Bone marrow (tissue), 2 donors: ENCODE data around the gene HOXB4.

Source experiments
- DNase-seq, 2 donors: peaks; one replicate each; lab custom pipeline; 2025; lab: John Stamatoyannopoulos, UW

The HOXB4 gene

GRCh38 chr17:48601539-48602425, 23.6 kb upstream of the HOXB4 start:
- DNase-seq, result no peak

- DNase-seq, result no peak
Observed at GRCh38 chr17:48601207-48601538, 23.0 kb upstream of the HOXB4 start.

GRCh38 chr17:48600244-48601098, 22.3 kb upstream of the HOXB4 start:
- no peak for DNase-seq

- no peak for DNase-seq
Observed at GRCh38 chr17:48599354-48599753, 21.2 kb upstream of the HOXB4 start.

- no peak for DNase-seq
Observed at GRCh38 chr17:48598736-48599135, 20.6 kb upstream of the HOXB4 start.

GRCh38 chr17:48597778-48598631, 19.9 kb upstream of the HOXB4 start:
- peak in 1 of 2 donors; percentile 86 for DNase-seq

- DNase-seq, result peak in 1 of 2 donors; percentile 79
Observed at GRCh38 chr17:48597528-48597777, 19.3 kb upstream of the HOXB4 start.

GRCh38 chr17:48596735-48597527, 18.8 kb upstream of the HOXB4 start:
- no peak for DNase-seq

GRCh38 chr17:48596000-48596734, 18.0 kb upstream of the HOXB4 start:
- peak in 1 of 2 donors; percentile 56 for DNase-seq

- DNase-seq, result no peak
Observed at GRCh38 chr17:48595278-48595999, 17.3 kb upstream of the HOXB4 start.

GRCh38 chr17:48594538-48595277, 16.6 kb upstream of the HOXB4 start:
- DNase-seq, result no peak

GRCh38 chr17:48593840-48594537, 15.8 kb upstream of the HOXB4 start:
- peak; percentile 24 to 80 for DNase-seq

GRCh38 chr17:48593126-48593829, 15.1 kb upstream of the HOXB4 start, which contains the start of gene HOXB5:
Gene HOXB5, minus strand, starts transcription at chr17:48593779. Its CDS starts 97 bp downstream, at chr17:48593682.
- DNase-seq, result peak in 1 of 2 donors; percentile 57

GRCh38 chr17:48592577-48592976, 14.4 kb upstream of the HOXB4 start:
- no peak for DNase-seq

- DNase-seq, result peak in 1 of 2 donors; percentile 67
Observed at GRCh38 chr17:48592057-48592514, 13.9 kb upstream of the HOXB4 start.

GRCh38 chr17:48591255-48592056, 13.3 kb upstream of the HOXB4 start:
- peak in 1 of 2 donors; percentile 32 for DNase-seq

- no peak for DNase-seq
Observed at GRCh38 chr17:48590607-48591161, 12.5 kb upstream of the HOXB4 start.
